ENCODE measurements around the gene GREM2.

DNA sequence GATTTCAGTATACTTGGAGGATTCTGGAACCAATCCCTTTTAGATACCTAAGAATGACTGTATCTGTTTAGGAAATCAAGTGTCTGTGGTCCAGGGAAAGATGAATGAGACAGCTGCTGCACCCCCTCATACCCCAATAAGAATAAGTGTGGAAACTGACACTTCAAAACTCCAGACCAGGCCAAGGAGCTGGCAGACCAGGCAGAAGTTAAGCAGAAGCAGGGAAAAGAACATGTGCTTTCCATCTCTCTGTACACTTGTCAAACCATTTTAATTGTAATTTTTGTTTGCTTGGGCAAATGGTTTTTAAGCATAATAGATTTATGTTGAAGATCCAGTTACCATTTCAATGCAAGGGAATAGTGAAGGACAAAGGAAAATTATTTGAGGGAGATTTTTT is 100.2 kb downstream of the GREM2 start:
- TF ChIP-seq POLR2A (IDR thresholded peaks at IDR 0.05): no peak
- TF ChIP-seq, protein P1, sequence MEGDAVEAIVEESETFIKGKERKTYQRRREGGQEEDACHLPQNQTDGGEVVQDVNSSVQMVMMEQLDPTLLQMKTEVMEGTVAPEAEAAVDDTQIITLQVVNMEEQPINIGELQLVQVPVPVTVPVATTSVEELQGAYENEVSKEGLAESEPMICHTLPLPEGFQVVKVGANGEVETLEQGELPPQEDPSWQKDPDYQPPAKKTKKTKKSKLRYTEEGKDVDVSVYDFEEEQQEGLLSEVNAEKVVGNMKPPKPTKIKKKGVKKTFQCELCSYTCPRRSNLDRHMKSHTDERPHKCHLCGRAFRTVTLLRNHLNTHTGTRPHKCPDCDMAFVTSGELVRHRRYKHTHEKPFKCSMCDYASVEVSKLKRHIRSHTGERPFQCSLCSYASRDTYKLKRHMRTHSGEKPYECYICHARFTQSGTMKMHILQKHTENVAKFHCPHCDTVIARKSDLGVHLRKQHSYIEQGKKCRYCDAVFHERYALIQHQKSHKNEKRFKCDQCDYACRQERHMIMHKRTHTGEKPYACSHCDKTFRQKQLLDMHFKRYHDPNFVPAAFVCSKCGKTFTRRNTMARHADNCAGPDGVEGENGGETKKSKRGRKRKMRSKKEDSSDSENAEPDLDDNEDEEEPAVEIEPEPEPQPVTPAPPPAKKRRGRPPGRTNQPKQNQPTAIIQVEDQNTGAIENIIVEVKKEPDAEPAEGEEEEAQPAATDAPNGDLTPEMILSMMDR (IDR thresholded peaks at IDR 0.05): no peak
